SJCRH30 (cell line): Measurements from ENCODE around the gene MECP2. TPM values are rescaled to one million over a fixed set of nuclear protein-coding genes. Genes with fewer than 3 reads are reported as not detected.

Experiments
- DNase-seq, 2 experiments: peaks; one replicate each; pipeline ENCODE4 v3.0.0-alpha.2; 2015 to 2020
- H3K27ac ChIP-seq: fragments of 250-450 bp; sonication (Bioruptor Pico); 2 replicates; pipeline ENCODE4 v1.5.1; 2020; ENCODE audit warnings: mild to moderate bottlenecking, moderate library complexity
- H3K27me3 ChIP-seq: fragments of 250-450 bp; sonication (Bioruptor Pico); 2 replicates; pipeline ENCODE4 v1.5.1; 2020; ENCODE audit warnings: mild to moderate bottlenecking, moderate library complexity
- H3K36me3 ChIP-seq: fragments of 250-450 bp; sonication (Bioruptor Pico); 2 replicates; pipeline ENCODE4 v1.5.1; 2020; ENCODE audit warnings: mild to moderate bottlenecking, moderate library complexity
- H3K4me1 ChIP-seq: fragments of 250-450 bp; sonication (Bioruptor Pico); 2 replicates; pipeline ENCODE4 v1.5.1; 2020; ENCODE audit warnings: mild to moderate bottlenecking, moderate library complexity
- H3K4me3 ChIP-seq: fragments of 250-450 bp; sonication (Bioruptor Pico); 2 replicates; pipeline ENCODE4 v1.5.1; 2020; ENCODE audit warnings: mild to moderate bottlenecking, moderate library complexity
- H3K9me3 ChIP-seq: fragments of 250-450 bp; sonication (Bioruptor Pico); replicated peaks from 2 replicates; pipeline ENCODE4 v1.5.1; 2020; ENCODE audit warnings: mild to moderate bottlenecking, moderate library complexity
- total RNA-seq: library from RNA; depleted of rRNA; stranded (reverse); fragments of >200 nt; shearing (Covaris generic); gene quantifications from 2 replicates; pipeline ENCODE4 v1.2.3, GENCODE V29; 2014

Gene MECP2
- total RNA-seq, 1 experiment from 2014 or later = 26.2 TPM

GRCh38 chrX:154026136-154027021, 71.1 kb downstream of the MECP2 start:
- Histone ChIP-seq H3K27me3 (no peaks in the 10 kb centered on the region), H3K4me3 (no peak overlapping the region), H3K4me1 (no peaks in the 10 kb centered on the region), H3K9me3 (no peaks in the 10 kb centered on the region), H3K36me3 (0 out of 2 replicates have a peak, but pooled peaks cover 3% of the 10 kb centered on the region), H3K27ac (no peak overlapping the region)
- DNase-seq = no peak

DNA sequence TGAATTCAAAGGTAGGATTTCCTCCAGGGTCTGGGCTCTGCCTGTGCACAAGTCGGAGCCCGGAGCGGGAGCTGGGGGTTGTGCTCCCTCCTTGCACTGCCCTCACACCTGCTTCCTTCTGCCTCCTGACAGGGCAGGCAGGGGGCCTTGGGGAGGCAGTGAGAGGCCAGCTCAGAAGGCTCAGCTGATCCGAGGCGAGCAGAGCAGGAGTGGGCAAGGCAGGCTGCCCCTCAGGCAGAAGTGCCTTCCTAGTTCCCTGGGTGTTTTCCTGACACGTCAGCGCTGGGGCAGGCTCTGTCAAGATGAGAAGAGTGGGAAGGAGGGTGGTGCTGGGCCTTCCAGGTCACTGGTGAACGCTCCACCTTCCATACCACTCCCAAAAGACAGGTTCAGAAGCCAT, 72.3 kb downstream of the MECP2 start:
- no peak overlapping the region for H3K27ac ChIP-seq
- no peaks in the 10 kb centered on the region for H3K27me3 ChIP-seq
- no peak for DNase-seq
- peaks cover 3% of the 10 kb centered on the region; the same call in 1 of the 2 replicates for H3K4me1 ChIP-seq
- no peaks in the 10 kb centered on the region for H3K9me3 ChIP-seq
- no peak overlapping the region for H3K4me3 ChIP-seq
- H3K36me3 ChIP-seq = 0 out of 2 replicates have a peak, but pooled peaks cover 3% of the 10 kb centered on the region

- no peak for DNase-seq
- H3K4me3 ChIP-seq = no peak overlapping the region
- H3K36me3 ChIP-seq = 0 out of 2 replicates have a peak, but pooled peaks cover 2% of the 10 kb centered on the region
- H3K9me3 ChIP-seq = no peaks in the 10 kb centered on the region
- H3K27ac ChIP-seq = no peak overlapping the region
- H3K4me1 ChIP-seq = peaks cover 3% of the 10 kb centered on the region; the same call in 1 of the 2 replicates
- H3K27me3 ChIP-seq = no peaks in the 10 kb centered on the region
Observed at GRCh38 chrX:154024271-154024670, 73.2 kb downstream of the MECP2 start.

DNA sequence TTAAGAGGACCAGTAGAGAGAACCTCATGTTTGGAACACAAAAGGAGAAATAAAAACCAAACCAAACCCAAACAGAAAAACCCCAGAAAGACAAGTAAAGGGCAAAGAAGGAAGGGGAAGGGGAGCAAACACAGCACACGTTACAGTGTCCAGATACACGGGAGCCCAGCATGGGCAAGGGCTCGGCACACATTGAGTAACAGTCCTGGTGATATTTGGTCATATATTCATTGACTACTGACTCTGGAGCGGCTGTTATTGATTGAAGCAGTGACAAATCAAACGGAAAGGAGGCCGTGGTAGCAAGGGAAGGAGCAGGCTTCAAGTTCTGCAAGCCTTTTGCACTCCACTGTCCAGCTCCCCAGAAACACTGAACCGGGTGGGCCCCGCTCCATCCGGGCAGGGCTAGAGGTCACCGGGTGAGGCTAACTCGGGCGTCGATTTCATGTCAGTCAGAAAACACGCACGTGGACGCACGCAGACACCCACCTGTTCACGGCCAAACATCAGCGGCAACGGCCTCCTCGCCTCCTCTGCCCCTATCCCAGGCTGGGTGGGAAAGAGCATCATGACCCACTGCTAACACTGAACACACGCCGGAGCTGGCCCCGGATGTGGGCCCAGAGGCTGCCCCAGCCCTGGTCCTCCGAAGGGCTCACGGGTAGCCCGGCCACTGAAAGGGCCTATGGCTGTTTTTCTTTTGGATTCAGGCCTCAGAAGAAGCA, 74.1 kb downstream of the MECP2 start:
- peaks cover 3% of the 10 kb centered on the region; the same call in 1 of the 2 replicates for H3K4me1 ChIP-seq
- no peaks in the 10 kb centered on the region for H3K36me3 ChIP-seq
- H3K27ac ChIP-seq = no peak overlapping the region
- H3K27me3 ChIP-seq = no peaks in the 10 kb centered on the region
- no peak for DNase-seq
- no peaks in the 10 kb centered on the region for H3K9me3 ChIP-seq
- no peak overlapping the region for H3K4me3 ChIP-seq

DNA sequence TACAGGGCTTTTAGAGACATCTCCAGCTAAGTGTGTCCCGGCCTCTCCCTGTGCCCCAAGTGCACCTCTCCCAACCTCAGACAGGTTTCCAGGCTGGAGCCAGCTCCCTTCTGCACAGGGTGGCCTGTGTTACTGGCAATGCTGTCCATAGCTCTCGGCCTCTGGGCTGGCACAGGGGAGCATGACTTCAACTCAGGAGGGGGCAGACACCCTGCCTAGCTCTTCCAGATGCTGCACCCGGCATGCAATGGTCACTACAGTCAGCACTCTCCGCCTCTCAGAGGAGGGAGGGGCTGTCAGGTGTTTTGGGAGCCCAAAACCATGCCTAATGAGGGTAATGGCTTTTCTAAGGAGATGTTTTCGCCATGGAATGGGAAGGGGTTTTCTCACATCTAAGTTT, 75.4 kb downstream of the MECP2 start:
- Histone ChIP-seq H3K27me3 (no peaks in the 10 kb centered on the region), H3K27ac (no peak overlapping the region), H3K36me3 (no peaks in the 10 kb centered on the region), H3K9me3 (no peaks in the 10 kb centered on the region), H3K4me3 (no peak overlapping the region), H3K4me1 (peaks cover 3% of the 10 kb centered on the region; the same call in 1 of the 2 replicates)
- no peak for DNase-seq

- Histone ChIP-seq H3K4me1 (peaks cover 3% of the 10 kb centered on the region; the same call in 1 of the 2 replicates), H3K4me3 (no peak overlapping the region), H3K27ac (no peak overlapping the region), H3K9me3 (no peaks in the 10 kb centered on the region), H3K36me3 (no peaks in the 10 kb centered on the region), H3K27me3 (no peaks in the 10 kb centered on the region)
- no peak for DNase-seq
Observed at GRCh38 chrX:154021131-154021611, 76.3 kb downstream of the MECP2 start.

- Histone ChIP-seq H3K4me1 (peaks cover 3% of the 10 kb centered on the region; the same call in 1 of the 2 replicates), H3K4me3 (peak overlapping the region; percentile 87), H3K36me3 (no peaks in the 10 kb centered on the region), H3K27ac (peak overlapping the region; percentile 82), H3K27me3 (no peaks in the 10 kb centered on the region), H3K9me3 (no peaks in the 10 kb centered on the region)
- peak in 1 of 2 experiments; percentile 30 for DNase-seq
Observed at GRCh38 chrX:154020536-154021115, 76.9 kb downstream of the MECP2 start.

DNA sequence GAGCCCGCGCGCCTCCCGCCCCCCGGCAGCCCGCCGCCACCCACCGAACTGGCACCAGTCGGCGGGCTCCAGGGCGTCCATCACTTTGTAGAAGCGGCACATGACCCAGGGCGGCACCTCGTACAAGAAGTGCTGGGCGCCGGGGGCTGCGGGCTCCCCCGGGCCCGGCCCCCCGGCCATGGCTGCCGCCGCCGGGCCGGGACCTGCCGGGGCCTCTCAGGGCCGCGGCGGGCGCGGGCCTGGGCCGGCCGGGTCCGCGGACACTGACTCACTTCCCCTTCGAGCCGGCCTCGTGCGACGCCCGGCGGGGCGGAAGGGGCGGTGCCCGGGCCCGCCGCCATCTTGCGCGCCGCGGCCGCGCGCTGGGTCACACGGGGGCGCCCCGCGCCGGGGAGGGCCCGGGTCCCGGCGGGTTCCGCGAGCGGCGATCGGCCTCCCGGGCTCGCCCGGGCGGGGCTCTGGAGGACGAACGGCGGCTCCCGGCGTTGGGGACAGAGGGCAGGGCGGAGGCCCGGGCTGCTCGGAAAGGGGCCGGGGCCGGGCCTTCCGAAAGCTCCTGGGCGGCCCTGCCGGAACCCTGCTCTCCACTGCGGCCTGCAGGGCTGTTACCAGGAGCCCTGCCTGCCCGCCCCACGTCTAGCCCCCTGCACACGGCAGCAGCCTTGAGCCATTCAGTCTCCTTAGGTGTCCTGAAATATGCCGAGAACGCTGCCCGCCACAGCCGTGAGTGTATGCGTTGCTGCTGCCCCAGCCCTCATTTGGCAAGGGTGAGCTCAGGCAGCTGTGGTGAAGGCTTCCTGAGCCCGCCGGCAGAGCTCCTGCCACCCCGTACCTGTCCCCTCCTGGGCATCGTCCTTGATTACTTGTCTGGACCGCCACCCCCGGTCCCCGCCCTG, 77.6 kb downstream of the MECP2 start, which contains the start of gene IRAK1:
Gene IRAK1, minus strand, starts transcription at position 270 of the 896 bp plus-strand sequence. Its CDS starts 90 bp downstream, at position 180.
- H3K9me3 ChIP-seq = no peaks in the 10 kb centered on the region
- H3K4me1 ChIP-seq = peaks cover 3% of the 10 kb centered on the region; the same call in 1 of the 2 replicates
- H3K36me3 ChIP-seq = no peaks in the 10 kb centered on the region
- peak; percentile 31 to 56 for DNase-seq
- H3K27me3 ChIP-seq = no peaks in the 10 kb centered on the region
- H3K4me3 ChIP-seq = peak within 1 kb of the TSS; percentile 87
- peak within 1 kb of the TSS; percentile 82 for H3K27ac ChIP-seq

DNA sequence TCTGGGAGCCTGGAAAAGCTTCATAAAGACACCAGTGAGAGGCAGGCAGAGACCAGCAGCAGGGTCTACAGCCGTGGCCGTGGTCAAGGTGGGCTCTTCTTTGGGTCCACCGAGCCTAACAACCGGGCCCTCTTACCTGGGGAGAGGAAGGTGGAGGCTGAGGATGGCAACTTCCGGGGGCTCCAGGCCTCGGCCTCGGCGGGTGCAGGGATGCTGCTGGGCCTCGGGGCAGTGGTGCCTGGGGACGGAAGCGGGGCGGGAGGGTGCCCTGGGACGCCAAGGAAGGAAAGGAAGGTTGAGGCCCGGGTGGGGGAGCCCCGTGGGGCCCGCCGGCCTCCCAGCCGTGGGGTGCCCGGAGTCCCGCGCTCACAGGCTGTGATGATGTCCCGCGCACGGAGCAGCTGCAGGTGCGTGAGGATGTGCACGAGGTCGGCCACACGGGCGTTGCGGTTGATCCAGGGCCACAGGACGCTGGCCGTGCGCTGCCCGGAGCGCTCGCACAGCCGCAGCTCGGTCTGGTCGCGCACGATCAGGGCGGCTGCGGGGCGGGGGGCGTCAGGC, 78.4 kb downstream of the MECP2 start:
- Histone ChIP-seq H3K4me1 (peaks cover 3% of the 10 kb centered on the region; the same call in 1 of the 2 replicates), H3K9me3 (no peaks in the 10 kb centered on the region), H3K4me3 (peak overlapping the region; percentile 87), H3K36me3 (no peaks in the 10 kb centered on the region), H3K27ac (peak overlapping the region; percentile 59), H3K27me3 (no peaks in the 10 kb centered on the region)
- DNase-seq = peak; percentile 14 to 18

GRCh38 chrX:154018518-154019060, 78.9 kb downstream of the MECP2 start:
- DNase-seq = no peak
- Histone ChIP-seq H3K36me3 (no peaks in the 10 kb centered on the region), H3K4me1 (peaks cover 3% of the 10 kb centered on the region; the same call in 1 of the 2 replicates), H3K4me3 (peak overlapping the region; percentile 87), H3K27ac (peak overlapping the region; percentile 59; the same call in 1 of the 2 replicates), H3K9me3 (no peaks in the 10 kb centered on the region), H3K27me3 (no peaks in the 10 kb centered on the region)

GRCh38 chrX:154017766-154018517, 79.6 kb downstream of the MECP2 start:
- Histone ChIP-seq H3K27me3 (no peaks in the 10 kb centered on the region), H3K4me3 (no peak overlapping the region), H3K4me1 (peaks cover 3% of the 10 kb centered on the region; the same call in 1 of the 2 replicates), H3K36me3 (no peaks in the 10 kb centered on the region), H3K27ac (no peak overlapping the region), H3K9me3 (no peaks in the 10 kb centered on the region)
- DNase-seq = no peak

- Histone ChIP-seq H3K27ac (no peak overlapping the region), H3K27me3 (no peaks in the 10 kb centered on the region), H3K36me3 (no peaks in the 10 kb centered on the region), H3K4me3 (no peak overlapping the region), H3K4me1 (peaks cover 3% of the 10 kb centered on the region; the same call in 1 of the 2 replicates), H3K9me3 (no peaks in the 10 kb centered on the region)
- DNase-seq = no peak
Observed at GRCh38 chrX:154016366-154017076, 81.0 kb downstream of the MECP2 start.
